Fibroblast of the aortic adventitia (primary cell): ENCODE results near the gene C8G. TPM values are rescaled to one million over a fixed set of nuclear protein-coding genes. Genes with fewer than 3 reads are reported as not detected.

ENCODE experiments used
- DNase-seq: peaks from one replicate; pipeline ENCODE4 v3.0.0-alpha.2; 2010; ENCODE audit warnings: low read depth
- H3K4me3 ChIP-seq: 2 replicates; pipeline ENCODE4 v1.5.1; 2011; ENCODE audit warnings: low read depth, mild to moderate bottlenecking, control low read depth, low read length, moderate library complexity
- CTCF ChIP-seq: IDR thresholded peaks from 2 replicates; pipeline ENCODE4 v1.5.1; 2011; ENCODE audit warnings: mild to moderate bottlenecking, low read length, control low read depth, inconsistent platforms; ENCODE audit not compliant: insufficient read depth
- total RNA-seq: library from RNA; depleted of rRNA; stranded (reverse); fragments of >200 nt; gene quantifications from 2 replicates; pipeline ENCODE4 v1.2.3, GENCODE V29; 2012; ENCODE audit warnings: low replicate concordance

The C8G gene
- total RNA-seq, 1 donor, result 0.36 TPM

GRCh38 chr9:136977649-136978072 lies 32.6 kb downstream of the C8G start:
- H3K4me3 ChIP-seq, result peak overlapping the region; percentile 56
- no peak for TF ChIP-seq CTCF
- DNase-seq, result no peak

GRCh38 chr9:136978073-136978864 lies 33.2 kb downstream of the C8G start:
- no peak for TF ChIP-seq CTCF
- DNase-seq, result peak; percentile 32
- H3K4me3 ChIP-seq, result peak overlapping the region; percentile 56

GRCh38 chr9:136978865-136979544 lies 34.0 kb downstream of the C8G start:
- no peak overlapping the region for H3K4me3 ChIP-seq
- no peak for TF ChIP-seq CTCF

GRCh38 chr9:136979769-136980587 lies 34.9 kb downstream of the C8G start:
- no peak for DNase-seq
- no peak for TF ChIP-seq CTCF
- H3K4me3 ChIP-seq, result no peak overlapping the region

More at GRCh38 chr9:136978865-136979544, 34.0 kb downstream of the C8G start:
- DNase-seq, result no peak

- no peak for TF ChIP-seq CTCF
- DNase-seq, result no peak
- H3K4me3 ChIP-seq, result no peak overlapping the region
These were observed 35.8 kb downstream of the C8G start for GRCh38 chr9:136980669-136981478.

GRCh38 chr9:136981588-136982231 lies 36.7 kb downstream of the C8G start:
- no peak for DNase-seq
- H3K4me3 ChIP-seq, result no peak overlapping the region
- no peak for TF ChIP-seq CTCF
